ENCODE data around the gene SPG7. TPM values are rescaled to one million over a fixed set of nuclear protein-coding genes. Genes with fewer than 3 reads are reported as not detected.

The SPG7 gene
- polyA plus RNA-seq, 1 experiment: 50.1 TPM

DNA sequence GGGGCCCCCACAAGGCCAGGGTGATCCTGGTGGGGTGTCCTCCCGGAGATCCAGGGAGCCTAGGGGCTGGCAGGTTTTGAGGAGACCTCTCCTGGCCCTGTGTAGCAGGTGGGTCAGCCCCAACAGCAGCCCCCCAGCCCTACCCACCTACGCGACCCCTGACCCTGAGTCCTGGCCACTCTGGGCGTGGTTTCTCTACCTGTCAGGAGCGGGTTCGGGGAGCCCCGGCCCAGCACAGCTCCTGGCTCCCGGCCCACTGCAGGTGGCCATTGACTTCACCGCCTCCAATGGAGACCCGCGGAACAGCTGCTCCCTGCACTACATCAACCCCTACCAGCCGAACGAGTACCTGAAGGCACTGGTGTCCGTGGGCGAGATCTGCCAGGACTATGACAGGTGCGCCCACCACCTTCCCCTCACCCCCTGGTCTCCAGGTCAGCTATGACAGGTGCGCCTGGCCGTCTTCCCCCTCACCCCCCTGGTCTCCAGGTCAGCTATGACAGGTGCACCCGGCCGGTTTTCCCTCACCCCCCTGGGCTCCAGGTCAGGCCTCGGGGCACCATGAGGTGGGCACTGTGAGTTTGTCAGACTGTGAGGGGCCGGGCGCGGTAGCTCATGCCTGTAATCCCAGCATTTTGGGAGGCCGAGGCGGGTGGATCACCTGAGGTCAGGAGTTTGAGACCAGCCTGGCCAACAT is 80.4 kb downstream of the SPG7 start:
- H3K9me3 ChIP-seq (ENCODE audit: control insufficient read depth, insufficient read depth, low read length): peaks cover 9% of the 10 kb centered on the region; the same call in 1 of the 2 replicates
- CTCF ChIA-PET: interaction anchor here (0.7 kb wide), 1 partner anchor 15 kb away, joined by 3 read pairs; no protein-coding TSS in a partner anchor
- H3K27me3 ChIP-seq (ENCODE audit: control insufficient read depth, insufficient read depth, low read length): no peaks in the 10 kb centered on the region
- no peak for DNase-seq (ENCODE audit: low read depth, low spot score)
- H3K4me3 ChIP-seq (ENCODE audit: low read depth, low read length): no peak overlapping the region
- TF ChIP-seq, protein P1, sequence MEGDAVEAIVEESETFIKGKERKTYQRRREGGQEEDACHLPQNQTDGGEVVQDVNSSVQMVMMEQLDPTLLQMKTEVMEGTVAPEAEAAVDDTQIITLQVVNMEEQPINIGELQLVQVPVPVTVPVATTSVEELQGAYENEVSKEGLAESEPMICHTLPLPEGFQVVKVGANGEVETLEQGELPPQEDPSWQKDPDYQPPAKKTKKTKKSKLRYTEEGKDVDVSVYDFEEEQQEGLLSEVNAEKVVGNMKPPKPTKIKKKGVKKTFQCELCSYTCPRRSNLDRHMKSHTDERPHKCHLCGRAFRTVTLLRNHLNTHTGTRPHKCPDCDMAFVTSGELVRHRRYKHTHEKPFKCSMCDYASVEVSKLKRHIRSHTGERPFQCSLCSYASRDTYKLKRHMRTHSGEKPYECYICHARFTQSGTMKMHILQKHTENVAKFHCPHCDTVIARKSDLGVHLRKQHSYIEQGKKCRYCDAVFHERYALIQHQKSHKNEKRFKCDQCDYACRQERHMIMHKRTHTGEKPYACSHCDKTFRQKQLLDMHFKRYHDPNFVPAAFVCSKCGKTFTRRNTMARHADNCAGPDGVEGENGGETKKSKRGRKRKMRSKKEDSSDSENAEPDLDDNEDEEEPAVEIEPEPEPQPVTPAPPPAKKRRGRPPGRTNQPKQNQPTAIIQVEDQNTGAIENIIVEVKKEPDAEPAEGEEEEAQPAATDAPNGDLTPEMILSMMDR (IDR thresholded peaks at IDR 0.05; ENCODE audit: low read depth, low read length): no peak
- POLR2A ChIA-PET: no interaction called here
- H3K27ac ChIP-seq (ENCODE audit: low read depth, low read length): no peak overlapping the region

DNA sequence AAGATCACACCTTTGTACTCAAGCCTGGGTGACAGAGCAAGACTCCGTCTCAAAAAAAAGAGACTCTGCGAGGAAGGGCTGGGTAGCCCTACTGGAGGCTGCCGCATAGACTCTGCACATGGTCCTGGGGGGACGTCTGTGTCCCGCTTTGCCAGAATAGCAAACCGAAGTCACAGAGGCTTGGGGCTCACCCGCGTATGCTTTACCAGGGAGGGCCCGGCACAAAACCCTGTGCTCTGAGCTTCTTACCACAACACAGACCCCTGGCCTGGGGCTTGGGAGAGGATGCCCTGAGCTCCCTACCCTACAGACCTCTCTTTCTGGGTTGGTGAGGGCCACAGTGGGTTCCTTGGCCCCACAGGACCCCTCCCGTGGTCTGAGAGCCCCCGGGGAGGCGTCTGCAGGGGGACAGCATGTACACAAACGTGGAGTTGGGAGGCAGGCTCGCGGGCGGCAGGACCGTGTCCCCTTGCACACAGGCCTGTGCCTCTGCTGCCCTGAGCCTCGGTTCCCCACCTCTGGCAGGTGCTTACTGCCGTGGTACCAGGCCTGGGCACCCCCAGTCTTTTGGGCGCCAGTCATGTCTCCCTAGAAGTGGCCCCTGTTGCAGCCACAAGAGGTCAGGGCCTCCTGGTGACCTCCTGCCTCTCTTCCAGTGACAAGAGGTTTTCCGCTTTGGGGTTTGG is 81.2 kb downstream of the SPG7 start:
- no peak overlapping the region for H3K4me3 ChIP-seq (ENCODE audit: low read depth, low read length)

DNA sequence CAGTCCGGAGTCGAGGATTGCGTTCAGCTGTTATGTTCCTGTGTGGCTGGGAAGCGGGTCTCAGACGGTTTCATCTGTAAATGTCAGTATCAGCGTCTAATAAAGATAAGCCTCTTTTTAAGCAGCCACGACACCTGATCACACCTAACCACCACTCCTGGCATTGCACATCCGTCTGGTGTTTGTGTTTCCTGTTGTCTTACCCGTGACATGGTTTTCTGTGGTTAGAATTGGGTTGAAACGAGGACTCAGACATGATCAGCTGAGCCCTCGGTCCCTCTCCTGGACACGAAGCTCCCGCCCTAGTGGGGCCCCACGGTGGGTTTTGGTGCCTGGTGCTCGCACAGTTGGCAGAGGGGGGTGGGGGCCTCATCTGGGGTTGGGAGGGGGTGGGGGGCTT is 85.6 kb downstream of the SPG7 start:
- H3K4me3 ChIP-seq (ENCODE audit: low read depth, low read length): no peak overlapping the region
- TF ChIP-seq, protein P1 (IDR thresholded peaks at IDR 0.05; ENCODE audit: low read depth, low read length): no peak
- no peak overlapping the region for H3K27ac ChIP-seq (ENCODE audit: low read depth, low read length)
- DNase-seq (ENCODE audit: low read depth, low spot score): no peak
- no peaks in the 10 kb centered on the region for H3K27me3 ChIP-seq (ENCODE audit: control insufficient read depth, insufficient read depth, low read length)
- ChIA-PET POLR2A (no interaction called here), CTCF (interaction anchor here (0.7 kb wide), 1 partner anchor 9 kb away, joined by 3 read pairs; no protein-coding TSS in a partner anchor)
- peaks cover 6% of the 10 kb centered on the region; the same call in 1 of the 2 replicates for H3K9me3 ChIP-seq (ENCODE audit: control insufficient read depth, insufficient read depth, low read length)

More for the DNA sequence above, 81.2 kb downstream of the SPG7 start:
- H3K27ac ChIP-seq (ENCODE audit: low read depth, low read length): no peak overlapping the region
- TF ChIP-seq, protein P1 (IDR thresholded peaks at IDR 0.05; ENCODE audit: low read depth, low read length): no peak
- no peaks in the 10 kb centered on the region for H3K27me3 ChIP-seq (ENCODE audit: control insufficient read depth, insufficient read depth, low read length)
- CTCF ChIA-PET: interaction anchor here (0.7 kb wide), 1 partner anchor 15 kb away, joined by 3 read pairs; no protein-coding TSS in a partner anchor
- DNase-seq (ENCODE audit: low read depth, low spot score): no peak
- peaks cover 9% of the 10 kb centered on the region; the same call in 1 of the 2 replicates for H3K9me3 ChIP-seq (ENCODE audit: control insufficient read depth, insufficient read depth, low read length)
- POLR2A ChIA-PET: no interaction called here

DNA sequence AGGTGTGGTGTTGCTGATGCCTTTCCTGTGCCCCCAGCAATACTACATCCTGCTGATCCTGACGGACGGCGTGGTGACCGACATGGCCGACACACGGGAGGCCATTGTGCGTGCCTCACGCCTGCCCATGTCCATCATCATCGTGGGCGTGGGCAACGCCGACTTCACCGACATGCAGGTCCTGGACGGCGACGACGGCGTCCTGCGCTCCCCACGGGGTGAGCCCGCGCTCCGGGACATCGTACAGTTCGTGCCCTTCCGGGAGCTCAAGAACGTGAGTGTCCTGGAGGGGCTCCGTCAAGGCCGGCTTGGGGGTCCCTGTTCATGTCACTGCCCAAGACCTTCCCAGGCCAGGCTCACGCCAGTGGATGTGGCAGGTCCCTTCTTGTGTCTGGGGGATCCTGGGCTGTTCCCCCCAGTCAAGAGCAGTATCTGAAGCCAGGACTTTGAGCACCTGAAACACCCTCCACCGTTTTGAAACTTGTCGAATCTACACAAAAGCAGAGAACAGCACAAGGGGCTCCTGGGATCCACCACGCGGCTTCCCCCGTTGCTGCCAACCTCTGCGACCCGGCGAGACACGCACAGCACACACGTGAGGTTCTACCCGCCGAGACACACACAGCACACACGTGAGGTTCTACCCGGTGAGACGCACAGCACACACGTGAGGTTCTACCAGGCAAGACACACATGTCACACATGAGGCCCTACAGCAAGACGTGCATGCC is 87.3 kb downstream of the SPG7 start:
- no peak for DNase-seq (ENCODE audit: low read depth, low spot score)

More for the DNA sequence above, 87.3 kb downstream of the SPG7 start:
- CTCF ChIA-PET: no interaction called here
- no peak overlapping the region for H3K27ac ChIP-seq (ENCODE audit: low read depth, low read length)
- TF ChIP-seq, protein P1 (IDR thresholded peaks at IDR 0.05; ENCODE audit: low read depth, low read length): no peak
- POLR2A ChIA-PET: no interaction called here
- no peaks in the 10 kb centered on the region for H3K27me3 ChIP-seq (ENCODE audit: control insufficient read depth, insufficient read depth, low read length)
- no peak overlapping the region for H3K4me3 ChIP-seq (ENCODE audit: low read depth, low read length)
- peaks cover 6% of the 10 kb centered on the region; the same call in 1 of the 2 replicates for H3K9me3 ChIP-seq (ENCODE audit: control insufficient read depth, insufficient read depth, low read length)
